Left ventricle myocardium inferior (tissue), 1 donor: Measurements from ENCODE around the gene UGT2B17. TPM values are rescaled to one million over a fixed set of nuclear protein-coding genes. Genes with fewer than 3 reads are reported as not detected.

Experiments
- DNase-seq: peaks from one replicate; pipeline ENCODE4 v3.0.0-alpha.2; 2020
- H3K27ac ChIP-seq: fragments of 200-600 bp; replicated peaks from 2 replicates; pipeline ENCODE4 v1.8.0; 2021
- H3K27me3 ChIP-seq: fragments of 200-600 bp; 2 replicates; pipeline ENCODE4 v1.8.0; 2021; ENCODE audit warnings: low read depth
- H3K36me3 ChIP-seq: fragments of 200-600 bp; 2 replicates; pipeline ENCODE4 v1.8.0; 2021
- H3K4me1 ChIP-seq: fragments of 200-600 bp; 2 replicates; pipeline ENCODE4 v1.8.0; 2021
- H3K4me3 ChIP-seq: fragments of 200-600 bp; 2 replicates; pipeline ENCODE4 v1.8.0; 2021; ENCODE audit warnings: mild to moderate bottlenecking, moderate library complexity
- H3K9me3 ChIP-seq: fragments of 200-600 bp; replicated peaks from 2 replicates; pipeline ENCODE4 v1.8.0; 2021
- CTCF ChIP-seq: fragments of 200-600 bp; IDR thresholded peaks from 2 replicates; pipeline ENCODE4 v1.8.0; 2021; ENCODE audit warnings: antibody characterized with exemption, mild to moderate bottlenecking, borderline replicate concordance
- intact Hi-C: fragments of 100-400 bp; cut with micrococcal nuclease; formaldehyde crosslinking; loops from one replicate; pipeline ENCODE4 v1.11.0; 2022
- total RNA-seq: library from RNA; stranded (reverse); fragmentation: NEBNext Ultra II Directional; extraction: Animal tissue kit (Norgen Biotek cat#: 25700); gene quantifications from one replicate; pipeline ENCODE4 v1.2.1, GENCODE V29; 2021
- donor health status: DM: no; HTN: yes; CAD: no; lungs with severe emphysema.

The UGT2B17 gene
- total RNA-seq, 1 donor from 2014 or later, result not detected

GRCh38 chr4:68494688-68495087 is 81.4 kb downstream of the UGT2B17 start:
- Histone ChIP-seq H3K4me3 (no peak overlapping the region), H3K9me3 (no peaks in the 10 kb centered on the region), H3K27me3 (no peaks in the 10 kb centered on the region), H3K4me1 (no peaks in the 10 kb centered on the region), H3K36me3 (no peaks in the 10 kb centered on the region), H3K27ac (no peak overlapping the region)
- intact Hi-C loops, result no loop called here
- DNase-seq, result no peak
- TF ChIP-seq CTCF, result no peak

GRCh38 chr4:68490826-68491457 is 85.2 kb downstream of the UGT2B17 start:
- Histone ChIP-seq H3K9me3 (no peaks in the 10 kb centered on the region), H3K36me3 (no peaks in the 10 kb centered on the region), H3K27ac (no peak overlapping the region), H3K4me3 (no peak overlapping the region), H3K27me3 (no peaks in the 10 kb centered on the region), H3K4me1 (no peaks in the 10 kb centered on the region)
- intact Hi-C loops, result no loop called here
- no peak for DNase-seq
- no peak for TF ChIP-seq CTCF

- Histone ChIP-seq H3K36me3 (no peaks in the 10 kb centered on the region), H3K27ac (no peak overlapping the region), H3K4me3 (no peak overlapping the region), H3K4me1 (no peaks in the 10 kb centered on the region), H3K27me3 (no peaks in the 10 kb centered on the region), H3K9me3 (no peaks in the 10 kb centered on the region)
- intact Hi-C loops, result no loop called here
- no peak for DNase-seq
- no peak for TF ChIP-seq CTCF
Observed at GRCh38 chr4:68489338-68489737, 86.8 kb downstream of the UGT2B17 start.

Other genes with a start within 250 kb of the UGT2B17 start
- 46.2 TPM for gene YTHDC1, start 226.2 kb downstream of the UGT2B17 start, total RNA-seq
- not detected for gene TMPRSS11E, start 128.9 kb downstream of the UGT2B17 start, total RNA-seq
- gene UGT2B15, start 94.3 kb upstream of the UGT2B17 start, total RNA-seq, result not detected
- not detected for gene UGT2B10, start 239.7 kb upstream of the UGT2B17 start, total RNA-seq